Kidney glomerular epithelial cell (primary cell): ENCODE results near the gene PIEZO2.

ENCODE experiments used
- DNase-seq: peaks from one replicate; lab custom pipeline; 2025; lab: John Stamatoyannopoulos, UW

PIEZO2 gene

GRCh38 chr18:10896851-10897250 is 252.5 kb downstream of the PIEZO2 start:
- DNase-seq = no peak

GRCh38 chr18:10895976-10896375 is 253.4 kb downstream of the PIEZO2 start:
- no peak for DNase-seq

DNA sequence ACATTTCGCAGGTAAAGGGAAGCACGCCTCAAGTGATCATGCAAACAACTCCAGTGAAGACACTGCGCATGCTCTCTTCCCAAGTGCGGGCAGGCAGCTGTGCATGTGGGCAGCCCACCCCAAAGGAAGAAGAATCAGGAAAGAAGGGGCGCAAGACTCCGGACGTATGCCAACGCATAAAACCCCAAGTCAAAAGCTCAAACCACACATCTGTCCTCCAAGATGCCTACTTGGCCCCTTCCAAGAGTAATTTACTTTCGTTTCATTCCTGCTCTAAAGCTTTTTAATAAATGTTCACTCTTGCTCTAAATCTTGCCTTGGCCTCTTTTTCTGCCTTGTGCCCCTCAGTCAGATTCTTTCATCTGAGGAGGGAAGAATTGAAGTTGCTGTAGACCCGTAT is 254.9 kb downstream of the PIEZO2 start:
- DNase-seq = no peak

DNA sequence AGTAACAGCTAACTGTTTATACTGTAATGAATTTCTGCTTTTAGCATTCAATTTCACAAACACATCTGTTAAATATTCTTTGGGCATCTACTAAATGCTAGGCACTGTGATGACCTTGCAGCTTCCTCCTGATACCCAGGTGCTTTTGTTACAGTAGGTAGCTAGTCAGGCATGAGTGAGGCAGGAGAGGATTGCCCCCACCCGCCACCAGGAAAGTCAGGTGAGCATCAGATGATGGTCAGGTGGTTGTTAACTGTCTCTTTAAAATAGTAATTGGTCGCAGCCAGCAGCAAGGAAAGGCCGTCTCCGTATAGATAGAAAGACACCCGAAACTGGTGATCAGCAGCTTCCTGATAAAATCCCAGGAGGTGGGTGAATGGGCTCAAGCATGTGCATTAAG is 255.6 kb downstream of the PIEZO2 start:
- no peak for DNase-seq

DNA sequence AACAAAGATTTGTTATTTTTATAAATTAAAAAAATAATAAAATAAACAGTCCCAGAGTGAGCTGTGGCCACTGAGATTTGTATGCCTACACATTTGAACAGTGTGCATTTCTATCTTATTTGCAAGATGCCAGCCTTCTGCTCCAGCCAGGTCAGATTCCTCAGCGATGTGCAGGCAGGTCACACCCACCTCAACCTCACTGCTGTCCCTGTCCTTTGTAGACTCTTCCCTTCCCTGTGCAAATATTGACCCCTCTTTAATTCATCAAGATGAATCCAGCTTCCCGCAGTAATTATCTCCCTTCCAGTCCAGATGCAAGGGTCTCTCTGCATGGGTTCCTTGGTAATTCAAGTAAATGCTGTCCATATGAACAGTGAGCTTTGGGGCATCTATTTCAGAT is 256.2 kb downstream of the PIEZO2 start:
- DNase-seq = no peak

GRCh38 chr18:10892786-10893185 is 256.6 kb downstream of the PIEZO2 start:
- DNase-seq = peak; percentile 12

- DNase-seq = no peak
Measured at GRCh38 chr18:10890022-10890421, 259.3 kb downstream of the PIEZO2 start.

DNA sequence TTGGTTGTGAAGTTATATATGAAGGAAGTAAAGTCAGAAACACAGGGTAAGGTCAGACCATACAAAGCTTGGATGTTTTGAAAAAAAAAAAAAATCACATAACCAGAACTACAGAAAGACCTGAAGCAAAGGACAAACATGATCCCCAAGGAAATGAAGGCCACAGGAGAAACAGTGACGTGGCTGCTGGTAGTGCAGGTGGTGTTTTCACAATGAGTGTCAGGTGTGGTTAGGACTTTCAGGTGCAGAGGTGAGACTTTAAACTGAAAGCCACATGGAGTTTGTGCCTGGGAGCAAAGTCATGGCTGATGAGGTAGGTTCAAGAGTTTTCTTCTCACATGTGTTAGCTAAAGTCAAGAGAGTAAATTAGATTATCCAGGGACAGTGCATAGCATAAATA is 270.7 kb downstream of the PIEZO2 start:
- no peak for DNase-seq

DNA sequence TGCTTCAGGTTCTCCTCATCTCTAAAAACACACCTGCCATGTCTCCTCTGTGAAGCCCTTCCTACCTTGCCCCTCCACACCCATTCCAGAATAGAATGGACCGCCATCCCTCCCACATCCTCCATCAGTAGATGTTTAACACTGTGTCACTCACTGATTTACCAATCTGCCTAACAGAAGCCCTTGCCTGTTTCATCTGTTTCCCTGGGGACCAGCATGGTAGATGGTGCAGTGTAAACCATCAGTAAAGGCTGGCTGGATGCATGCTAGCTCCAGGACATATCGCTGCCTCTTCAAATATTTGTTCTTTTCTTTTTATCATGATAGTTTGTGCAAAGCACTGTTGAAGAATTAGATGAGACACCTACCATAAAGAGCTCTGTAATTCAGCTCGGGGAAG is 271.4 kb downstream of the PIEZO2 start:
- DNase-seq = no peak

DNA sequence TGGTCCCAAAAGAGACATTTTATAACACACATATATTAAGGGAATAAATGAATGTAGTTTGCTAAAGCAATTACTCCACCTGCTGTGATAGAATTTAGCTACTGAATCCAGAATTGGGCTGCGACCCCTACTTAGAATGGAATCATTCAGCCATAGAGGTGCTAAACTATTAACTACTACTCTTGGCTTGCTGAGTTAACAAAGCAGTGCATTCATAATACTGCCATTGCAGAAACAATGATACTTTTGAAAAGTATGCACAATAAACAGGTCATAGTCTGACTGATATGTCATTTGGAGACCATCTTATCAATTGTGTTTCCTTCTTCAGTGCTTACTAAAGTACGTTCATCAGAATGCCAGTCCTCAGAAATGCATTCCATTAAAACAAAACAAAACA is 273.6 kb downstream of the PIEZO2 start:
- no peak for DNase-seq

DNA sequence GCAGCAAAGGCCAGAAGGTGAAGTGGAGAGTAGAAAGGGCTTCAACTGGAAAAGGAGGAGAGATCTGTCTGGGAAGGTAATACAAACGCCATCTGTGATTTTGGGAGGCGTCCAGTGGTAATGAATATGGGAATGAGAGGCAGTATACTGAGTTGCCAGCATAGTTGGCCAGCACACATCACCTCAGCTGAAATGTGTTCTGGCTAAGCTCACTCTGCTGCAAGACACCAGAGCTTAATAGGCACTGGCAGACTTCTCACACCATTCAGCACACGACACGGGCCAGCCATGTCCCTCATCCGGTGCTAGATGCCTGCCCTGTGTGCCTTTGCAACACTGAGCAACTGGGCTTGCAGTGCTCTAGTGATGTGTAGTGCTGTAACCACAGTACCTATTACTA is 277.1 kb downstream of the PIEZO2 start:
- DNase-seq = no peak

DNA sequence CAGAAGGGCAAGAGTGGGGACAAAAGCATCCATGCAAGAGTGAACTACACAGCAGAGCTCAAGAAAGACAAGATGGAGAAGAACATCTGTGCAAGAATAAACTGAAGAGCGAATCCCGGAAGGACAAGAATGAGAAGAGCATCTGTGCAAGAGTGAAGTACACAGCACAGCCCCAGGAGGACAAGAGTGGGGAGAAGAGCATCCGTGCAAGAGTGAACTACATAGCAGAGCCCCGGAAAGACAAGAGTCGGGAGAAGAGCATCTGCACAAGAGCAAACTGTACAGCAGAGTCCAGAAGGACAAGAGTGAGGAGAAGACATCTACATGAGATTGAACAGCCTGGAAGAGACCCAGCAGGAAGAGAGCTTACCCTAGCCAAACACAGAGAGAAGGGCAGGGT is 284.6 kb downstream of the PIEZO2 start:
- no peak for DNase-seq

DNA sequence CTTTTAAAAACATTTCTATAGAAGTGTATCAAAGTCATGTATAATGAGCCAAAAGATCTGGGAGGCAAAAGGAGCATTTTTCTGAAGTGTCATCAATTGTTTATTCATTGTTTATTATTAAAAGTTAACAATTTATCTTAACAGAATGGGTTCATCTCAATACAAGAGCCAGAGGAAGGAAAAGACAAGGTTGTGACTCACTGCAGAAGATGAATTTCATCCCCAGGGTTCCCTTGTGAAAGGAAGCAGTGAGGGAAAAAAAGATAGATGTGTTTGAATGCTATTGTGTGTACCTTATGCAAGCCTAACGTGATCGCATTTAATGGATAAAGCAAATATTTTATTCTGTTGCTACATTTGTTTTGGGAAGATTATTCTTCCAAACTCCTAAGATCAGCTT is 286.3 kb downstream of the PIEZO2 start:
- peak; percentile 10 for DNase-seq

GRCh38 chr18:10860928-10861327 is 288.4 kb downstream of the PIEZO2 start:
- peak; percentile 11 for DNase-seq

- DNase-seq = no peak
Measured at GRCh38 chr18:10860382-10860781, 289.0 kb downstream of the PIEZO2 start.

DNA sequence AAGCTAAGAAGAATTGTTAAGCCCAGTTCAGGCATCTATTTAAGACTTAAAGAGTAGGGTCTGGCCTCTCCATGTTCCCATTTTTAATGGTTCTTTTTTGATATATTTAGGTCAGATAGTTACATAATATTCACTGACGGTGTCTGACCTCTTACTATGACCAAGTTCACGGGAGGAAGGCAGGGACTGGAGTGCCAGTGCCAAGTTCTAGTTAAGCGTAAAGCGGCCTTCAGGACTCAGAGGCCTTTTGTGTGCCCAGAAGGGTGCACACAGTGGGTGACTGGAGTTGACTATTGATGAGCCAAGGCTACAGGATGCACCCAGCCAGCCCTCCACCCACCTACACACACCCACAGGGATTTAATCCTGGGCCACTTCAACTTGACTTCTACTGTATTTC is 290.9 kb downstream of the PIEZO2 start:
- DNase-seq = no peak

- no peak for DNase-seq
Measured at GRCh38 chr18:10856132-10856531, 293.2 kb downstream of the PIEZO2 start.

DNA sequence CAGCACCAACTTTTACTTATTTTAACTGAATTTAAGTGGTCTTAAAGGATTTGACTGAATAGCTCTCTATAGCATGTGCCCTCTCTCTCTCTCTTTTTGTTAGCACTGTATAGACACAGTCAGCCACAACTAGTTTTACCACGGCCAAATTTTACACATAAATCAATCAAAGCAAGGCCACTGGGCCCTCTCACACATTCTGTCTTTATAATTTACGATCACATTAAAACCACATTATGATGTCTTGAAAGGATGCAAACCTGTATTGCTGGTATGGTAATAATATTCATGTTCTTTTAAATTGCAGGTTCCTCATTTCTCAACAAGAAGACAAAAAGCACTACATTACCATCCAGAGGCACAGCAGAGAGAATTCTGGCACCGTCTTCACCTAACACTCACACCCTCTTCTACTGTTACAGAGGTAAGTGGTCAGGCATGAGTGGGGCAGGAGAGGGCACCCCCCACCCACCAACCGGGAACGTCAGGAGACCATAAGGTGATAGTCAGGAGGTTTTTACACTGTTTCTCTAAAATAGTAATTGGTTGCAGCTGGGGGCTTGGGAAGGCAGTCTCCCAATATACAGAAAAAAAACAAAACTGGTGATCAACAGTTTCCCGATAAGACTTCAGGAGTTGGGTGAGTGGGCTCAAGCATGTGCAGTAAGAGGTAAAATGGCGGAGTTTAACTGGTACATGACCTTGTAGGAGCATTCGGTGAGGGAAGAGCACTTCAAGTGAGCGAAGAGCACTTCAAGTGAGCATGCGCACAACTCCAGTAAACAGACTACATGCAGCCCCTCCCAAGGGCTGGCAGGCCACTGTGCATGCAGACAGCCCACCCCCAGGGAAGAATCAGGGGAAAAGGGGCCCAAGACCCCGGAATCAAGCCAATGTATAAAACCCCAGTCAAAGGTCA is 296.7 kb downstream of the PIEZO2 start:
- DNase-seq = no peak

- DNase-seq = peak; percentile 49
Measured at GRCh38 chr18:10851824-10852319, 297.5 kb downstream of the PIEZO2 start.

GRCh38 chr18:10850840-10851239 is 298.5 kb downstream of the PIEZO2 start:
- no peak for DNase-seq

DNA sequence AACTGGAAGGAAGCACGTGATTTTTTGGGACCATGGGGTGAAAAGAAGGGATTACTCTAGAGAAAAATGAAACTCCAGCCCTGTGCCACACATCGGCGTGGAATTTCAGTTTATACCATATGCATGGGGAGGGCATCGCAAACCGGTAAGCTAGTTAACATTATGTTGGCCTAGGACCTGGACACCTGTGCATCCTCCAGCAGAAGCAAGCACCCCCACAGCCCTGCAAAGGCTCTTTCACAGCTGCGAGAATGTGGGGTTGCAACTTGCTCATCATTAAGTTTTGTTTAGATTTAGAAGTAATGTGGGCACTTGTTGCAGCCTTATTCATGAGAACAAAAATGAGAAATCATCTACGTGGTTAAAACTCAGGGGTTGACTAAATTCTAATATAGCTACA is 299.2 kb downstream of the PIEZO2 start:
- no peak for DNase-seq

DNA sequence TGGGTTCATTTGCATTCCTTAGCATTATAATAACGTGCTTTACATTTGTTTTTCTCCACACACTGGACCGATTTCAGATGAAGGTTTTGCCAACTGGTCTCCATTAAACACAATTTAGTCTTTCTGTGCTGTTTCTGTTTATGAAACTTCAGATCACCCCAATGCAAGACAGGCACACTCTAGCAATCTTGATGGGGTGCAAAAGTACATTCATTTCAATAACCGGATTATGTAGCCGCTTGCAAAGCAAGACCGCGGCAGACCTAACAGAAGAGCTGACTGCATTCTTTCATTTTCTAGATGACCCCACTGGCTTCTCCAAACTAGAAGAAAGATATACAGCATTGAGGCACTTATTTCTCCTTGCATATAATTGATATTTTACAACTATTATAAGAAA is 301.5 kb downstream of the PIEZO2 start:
- DNase-seq = no peak

GRCh38 chr18:10847408-10847790 is 302.0 kb downstream of the PIEZO2 start:
- DNase-seq = no peak
